ENCODE measurements around the gene HRH1. TPM values are rescaled to one million over a fixed set of nuclear protein-coding genes. Genes with fewer than 3 reads are reported as not detected.

Gene HRH1
- total and polyA plus RNA-seq, 2 of the 13 experiments (the other 11 are each of a cell fraction or from before 2014, with no cell fraction given), result not detected

DNA sequence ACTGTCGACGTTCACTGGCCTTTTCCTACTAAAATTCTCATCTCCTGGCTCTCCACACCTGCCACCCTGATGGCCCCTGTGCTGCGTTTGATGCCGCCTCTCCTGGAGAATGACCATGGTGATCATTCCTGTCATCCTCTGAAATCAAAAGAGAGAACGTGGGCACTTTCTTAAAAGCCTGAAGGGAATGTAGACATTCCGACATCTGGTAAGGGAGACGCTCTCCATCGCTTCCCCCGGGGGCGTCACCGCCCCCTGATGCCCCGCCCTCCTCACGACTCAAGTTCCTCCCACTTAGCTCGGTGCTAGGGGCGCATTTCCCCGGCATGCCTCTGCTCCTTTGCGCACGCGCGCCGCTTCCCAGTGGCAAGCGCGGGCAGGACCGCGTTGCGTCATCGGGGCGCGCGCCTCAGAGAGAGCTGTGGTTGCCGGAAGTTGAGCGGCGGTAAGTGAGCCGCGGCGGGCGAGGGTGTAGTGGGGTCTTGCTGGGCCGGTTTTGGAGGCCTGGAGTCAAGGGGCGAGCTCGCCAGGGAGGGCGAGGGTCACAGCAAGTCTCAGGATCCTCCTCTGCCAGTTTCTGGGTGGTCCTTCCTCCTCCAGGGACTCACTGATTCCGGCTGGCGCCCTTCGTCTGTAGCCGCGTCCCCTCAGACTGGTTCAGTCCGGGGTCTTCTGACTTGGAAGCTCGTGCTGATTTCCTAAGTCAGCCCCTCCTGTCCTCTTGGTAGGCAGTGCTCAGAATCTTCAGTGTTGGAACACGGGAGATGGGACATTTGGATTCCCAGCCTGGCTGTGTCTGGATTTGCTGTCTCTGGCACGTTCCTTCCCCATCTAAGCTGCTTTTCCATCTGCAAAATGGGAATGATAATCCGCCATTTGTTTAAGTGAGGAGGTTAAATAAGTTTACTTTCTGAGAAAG, 118.0 kb downstream of the HRH1 start, which contains the start of gene ATG7 (continued):
- TF ChIP-seq ZNF343 (CRISPR knock-in tag; IDR thresholded peaks at IDR 0.05) (peak; percentile 99), MLLT10 (CRISPR knock-in tag; IDR thresholded peaks at IDR 0.05) (no peak), CREM (IDR thresholded peaks at IDR 0.05) (peak; percentile 96), CREM (CRISPR knock-in tag; IDR thresholded peaks at IDR 0.05) (peak; percentile 73), ZNF414 (CRISPR knock-in tag; IDR thresholded peaks at IDR 0.05) (no peak), ZNF883 (CRISPR knock-in tag; IDR thresholded peaks at IDR 0.05; ENCODE audit: not compliant biosample characterization) (peak; percentile 78), RNF2 (conservative IDR thresholded peaks at IDR 0.05; ENCODE audit: low read depth) (0 out of 2 replicates have a peak, but pooled peaks have one; percentile 45), HIC2 (CRISPR knock-in tag; IDR thresholded peaks at IDR 0.05; ENCODE audit: low read depth) (no peak), TP53 (CRISPR knock-in tag; conservative IDR thresholded peaks at IDR 0.05) (0 out of 2 replicates have a peak, but pooled peaks have one; percentile 68), ZNF563 (CRISPR knock-in tag; IDR thresholded peaks at IDR 0.05) (peak; percentile 66; the same call in 1 of the 2 replicates), REPIN1 (CRISPR knock-in tag; IDR thresholded peaks at IDR 0.05; ENCODE audit: borderline replicate concordance, low read depth) (peak; percentile 87; the same call in 1 of the 2 replicates), EP300 (IDR thresholded peaks at IDR 0.05; ENCODE audit: low read depth in 2 of 2, low read length in 2 of 2) (no peak), EP300 (CRISPR knock-in tag; IDR thresholded peaks at IDR 0.05; ENCODE audit: borderline replicate concordance) (no peak), TFE3 (CRISPR knock-in tag; IDR thresholded peaks at IDR 0.05) (0 out of 2 replicates have a peak, but pooled peaks have one; percentile 54), HNF1A (IDR thresholded peaks at IDR 0.05; ENCODE audit: low read depth) (no peak), HNF1A (CRISPR knock-in tag; IDR thresholded peaks at IDR 0.05; ENCODE audit: borderline replicate concordance) (peak; percentile 55; the same call in 1 of the 2 replicates), STAT5B (CRISPR knock-in tag; IDR thresholded peaks at IDR 0.05) (no peak), SP1 (IDR thresholded peaks at IDR 0.05) (no peak), SP1 (CRISPR knock-in tag; IDR thresholded peaks at IDR 0.05) (peak; percentile 68; the same call in 1 of the 2 replicates)
- TF ChIP-seq, protein P1, sequence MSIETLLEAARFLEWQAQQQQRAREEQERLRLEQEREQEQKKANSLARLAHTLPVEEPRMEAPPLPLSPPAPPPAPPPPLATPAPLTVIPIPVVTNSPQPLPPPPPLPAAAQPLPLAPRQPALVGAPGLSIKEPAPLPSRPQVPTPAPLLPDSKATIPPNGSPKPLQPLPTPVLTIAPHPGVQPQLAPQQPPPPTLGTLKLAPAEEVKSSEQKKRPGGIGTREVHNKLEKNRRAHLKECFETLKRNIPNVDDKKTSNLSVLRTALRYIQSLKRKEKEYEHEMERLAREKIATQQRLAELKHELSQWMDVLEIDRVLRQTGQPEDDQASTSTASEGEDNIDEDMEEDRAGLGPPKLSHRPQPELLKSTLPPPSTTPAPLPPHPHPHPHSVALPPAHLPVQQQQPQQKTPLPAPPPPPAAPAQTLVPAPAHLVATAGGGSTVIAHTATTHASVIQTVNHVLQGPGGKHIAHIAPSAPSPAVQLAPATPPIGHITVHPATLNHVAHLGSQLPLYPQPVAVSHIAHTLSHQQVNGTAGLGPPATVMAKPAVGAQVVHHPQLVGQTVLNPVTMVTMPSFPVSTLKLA (IDR thresholded peaks at IDR 0.05), result peak; percentile 72
